PC-3 (cell line): ENCODE results near the gene IRF5. TPM values are rescaled to one million over a fixed set of nuclear protein-coding genes. Genes with fewer than 3 reads are reported as not detected.

Experiments
- ATAC-seq: fragments of 200-7000 bp; cut with Tn5 transposase; 2 replicates; pipeline ENCODE4 v1.9.1; 2020; ENCODE audit warnings: mild to moderate bottlenecking, moderate library complexity
- BruUV-seq: library from RNA; stranded (reverse); fragments of 400-500 nt; replicated peaks from 2 replicates; lab custom pipeline; 2021; lab: Mats Ljungman, UMichigan
- CTCF ChIA-PET: fragments of 300-600 bp; sonication (Branson Sonifier 250); formaldehyde crosslinking; loops from one replicate; lab custom pipeline; 2022; ENCODE audit warnings: antibody characterized with exemption; lab: Charles Lee
- POLR2A ChIA-PET: fragments of 300-600 bp; sonication (Branson Sonifier 250); formaldehyde crosslinking; loops from one replicate; lab custom pipeline; 2022; ENCODE audit warnings: antibody characterized with exemption; ENCODE audit not compliant: unreplicated experiment; lab: Charles Lee
- DNase-seq: peaks from one replicate; pipeline ENCODE4 v3.0.0-alpha.2; 2015
- H2AFZ ChIP-seq: fragments of 300-600 bp; sonication (generic); 2 replicates; pipeline ENCODE4 v1.6.0; 2016; ENCODE audit warnings: antibody characterized with exemption, low read length
- H3F3A ChIP-seq: fragments of 300-600 bp; sonication (generic); one replicate; pipeline ENCODE4 v1.6.0; 2017; ENCODE audit warnings: antibody characterized with exemption, low read length, control low read depth, mild to moderate bottlenecking; ENCODE audit not compliant: unreplicated experiment
- H3K27ac ChIP-seq: fragments of 300-600 bp; sonication (generic); 2 replicates; pipeline ENCODE4 v1.5.1; 2016; ENCODE audit warnings: mild to moderate bottlenecking, low read length
- H3K27me3 ChIP-seq: fragments of 300-600 bp; sonication (generic); 2 replicates; pipeline ENCODE4 v1.6.1; 2016; ENCODE audit warnings: low read length, mixed read lengths
- H3K36me3 ChIP-seq: fragments of 300-600 bp; sonication (generic); 2 replicates; pipeline ENCODE4 v1.6.1; 2016; ENCODE audit warnings: low read depth, mixed run types, low read length, mixed read lengths
- H3K4me1 ChIP-seq: fragments of 300-600 bp; sonication (generic); 2 replicates; pipeline ENCODE4 v1.5.1; 2016; ENCODE audit warnings: low read length; ENCODE audit not compliant: insufficient read depth
- H3K4me2 ChIP-seq: fragments of 300-600 bp; sonication (generic); 2 replicates; pipeline ENCODE4 v1.6.0; 2016; ENCODE audit warnings: low read length
- H3K4me3 ChIP-seq: fragments of 300-600 bp; sonication (generic); 2 replicates; pipeline ENCODE4 v1.5.1; 2016; ENCODE audit warnings: mild to moderate bottlenecking, low read length, mixed read lengths
- H3K79me2 ChIP-seq: fragments of 300-600 bp; sonication (generic); 2 replicates; pipeline ENCODE4 v1.6.1; 2017; ENCODE audit warnings: low read length, mixed read lengths
- H3K9ac ChIP-seq: fragments of 300-600 bp; sonication (generic); 2 replicates; pipeline ENCODE4 v1.6.0; 2016; ENCODE audit warnings: mild to moderate bottlenecking, low read length
- H3K9me2 ChIP-seq: fragments of 300-600 bp; sonication (generic); replicated peaks from 2 replicates; pipeline ENCODE4 v1.6.1; 2016; ENCODE audit warnings: mixed run types, low read length, mixed read lengths
- H3K9me3 ChIP-seq: fragments of 300-600 bp; sonication (generic); 2 replicates; pipeline ENCODE4 v1.6.1; 2016; ENCODE audit warnings: low read length, mixed read lengths
- H4K20me1 ChIP-seq: fragments of 300-600 bp; sonication (generic); 2 replicates; pipeline ENCODE4 v1.6.1; 2016; ENCODE audit warnings: low read length, mixed read lengths
- CTCF ChIP-seq: fragments of 300-600 bp; sonication (generic); conservative IDR thresholded peaks from 2 replicates; pipeline ENCODE4 v1.5.1; 2017; ENCODE audit warnings: antibody characterized with exemption, low read depth, mild to moderate bottlenecking, low read length
- EZH2 ChIP-seq: fragments of 300-600 bp; sonication (generic); IDR thresholded peaks from one replicate; pipeline ENCODE4 v1.6.1; 2017; ENCODE audit warnings: antibody characterized with exemption, mild to moderate bottlenecking, low read length; ENCODE audit not compliant: unreplicated experiment
- EZH2phosphoT487 ChIP-seq: fragments of 300-600 bp; sonication (generic); IDR thresholded peaks from 2 replicates; pipeline ENCODE4 v1.6.1; 2018; ENCODE audit warnings: mild to moderate bottlenecking, antibody characterized with exemption, low read length, borderline replicate concordance
- intact Hi-C: fragments of 100-400 bp; cut with micrococcal nuclease; formaldehyde crosslinking; loops from 2 replicates; pipeline ENCODE4 v1.9.0; 2023
- total RNA-seq: library from RNA; depleted of rRNA; stranded (reverse); fragments of >200 nt; gene quantifications from 2 replicates; pipeline ENCODE4 v1.2.3, GENCODE V29; 2014

Gene IRF5
- total RNA-seq, 1 experiment from 2014 or later, result 15.3 TPM

- BruUV-seq, result no TSS peak
- H3K79me2 ChIP-seq, result no peaks in the 10 kb centered on the region
- H3K4me1 ChIP-seq, result no peaks in the 10 kb centered on the region
- H4K20me1 ChIP-seq, result no peaks in the 10 kb centered on the region
- H3K4me3 ChIP-seq, result no peak overlapping the region
- no peak overlapping the region for H3K27ac ChIP-seq
- intact Hi-C loops, result no loop called here
- POLR2A ChIA-PET, result no interaction called here
- H3K4me2 ChIP-seq, result no peak overlapping the region
- no peaks in the 10 kb centered on the region for H3K9me2 ChIP-seq
- no peaks in the 10 kb centered on the region for H3F3A ChIP-seq
- H3K36me3 ChIP-seq, result no peaks in the 10 kb centered on the region
- TF ChIP-seq EZH2 (no peak), EZH2phosphoT487 (no peak), CTCF (no peak)
- H3K9me3 ChIP-seq, result no peaks in the 10 kb centered on the region
- DNase-seq (no peak), ATAC-seq (no peak)
- no peak overlapping the region for H3K9ac ChIP-seq
- CTCF ChIA-PET, result no interaction called here
- no peaks in the 10 kb centered on the region for H3K27me3 ChIP-seq
- no peak overlapping the region for H2AFZ ChIP-seq
Observed at GRCh38 chr7:128928882-128929788, 8.6 kb upstream of the IRF5 start.

- ChIA-PET POLR2A (no interaction called here), CTCF (interaction anchor here (0.7 kb wide), 1 partner anchor 116 kb away, joined by 5 read pairs; no protein-coding TSS in a partner anchor)
- H3F3A ChIP-seq, result no peaks in the 10 kb centered on the region
- H3K27ac ChIP-seq, result no peak overlapping the region
- no peak overlapping the region for H2AFZ ChIP-seq
- H3K79me2 ChIP-seq, result no peaks in the 10 kb centered on the region
- no peaks in the 10 kb centered on the region for H3K9me2 ChIP-seq
- no peaks in the 10 kb centered on the region for H3K9me3 ChIP-seq
- no peak for ATAC-seq
- no peaks in the 10 kb centered on the region for H3K27me3 ChIP-seq
- H3K4me3 ChIP-seq, result no peak overlapping the region
- DNase-seq, result no peak
- TF ChIP-seq EZH2phosphoT487 (no peak), CTCF (no peak), EZH2 (no peak)
- H4K20me1 ChIP-seq, result no peaks in the 10 kb centered on the region
- no TSS peak for BruUV-seq
- intact Hi-C loops, result no loop called here
- no peaks in the 10 kb centered on the region for H3K36me3 ChIP-seq
- no peaks in the 10 kb centered on the region for H3K4me1 ChIP-seq
- no peak overlapping the region for H3K4me2 ChIP-seq
- no peak overlapping the region for H3K9ac ChIP-seq
Observed at GRCh38 chr7:128931190-128931798, 6.4 kb upstream of the IRF5 start.
